ENCODE measurements around the gene CADM2.

DNA sequence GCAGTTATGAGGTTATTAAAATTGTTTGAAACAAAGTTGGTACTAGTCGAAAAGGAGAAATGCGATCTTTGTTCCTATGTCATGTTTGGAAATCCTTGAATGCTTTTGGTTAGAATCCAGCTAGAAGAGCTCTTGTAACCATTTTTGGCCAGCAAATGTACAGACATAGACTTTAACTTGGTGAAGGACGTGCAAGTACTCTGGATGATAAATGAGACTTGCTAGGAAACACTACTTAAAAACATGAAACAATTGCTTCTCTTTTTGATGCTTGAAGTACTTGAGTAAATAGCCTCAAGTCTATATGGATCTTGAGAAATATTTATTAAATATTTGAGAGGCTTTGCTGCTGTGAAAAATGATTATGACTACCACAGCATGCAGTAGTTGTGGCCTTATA is 95.8 kb downstream of the CADM2 start:
- no peak for TF ChIP-seq ZNF174 (tag by site-specific recombination; IDR thresholded peaks at IDR 0.05)
- TF ChIP-seq, protein P1, sequence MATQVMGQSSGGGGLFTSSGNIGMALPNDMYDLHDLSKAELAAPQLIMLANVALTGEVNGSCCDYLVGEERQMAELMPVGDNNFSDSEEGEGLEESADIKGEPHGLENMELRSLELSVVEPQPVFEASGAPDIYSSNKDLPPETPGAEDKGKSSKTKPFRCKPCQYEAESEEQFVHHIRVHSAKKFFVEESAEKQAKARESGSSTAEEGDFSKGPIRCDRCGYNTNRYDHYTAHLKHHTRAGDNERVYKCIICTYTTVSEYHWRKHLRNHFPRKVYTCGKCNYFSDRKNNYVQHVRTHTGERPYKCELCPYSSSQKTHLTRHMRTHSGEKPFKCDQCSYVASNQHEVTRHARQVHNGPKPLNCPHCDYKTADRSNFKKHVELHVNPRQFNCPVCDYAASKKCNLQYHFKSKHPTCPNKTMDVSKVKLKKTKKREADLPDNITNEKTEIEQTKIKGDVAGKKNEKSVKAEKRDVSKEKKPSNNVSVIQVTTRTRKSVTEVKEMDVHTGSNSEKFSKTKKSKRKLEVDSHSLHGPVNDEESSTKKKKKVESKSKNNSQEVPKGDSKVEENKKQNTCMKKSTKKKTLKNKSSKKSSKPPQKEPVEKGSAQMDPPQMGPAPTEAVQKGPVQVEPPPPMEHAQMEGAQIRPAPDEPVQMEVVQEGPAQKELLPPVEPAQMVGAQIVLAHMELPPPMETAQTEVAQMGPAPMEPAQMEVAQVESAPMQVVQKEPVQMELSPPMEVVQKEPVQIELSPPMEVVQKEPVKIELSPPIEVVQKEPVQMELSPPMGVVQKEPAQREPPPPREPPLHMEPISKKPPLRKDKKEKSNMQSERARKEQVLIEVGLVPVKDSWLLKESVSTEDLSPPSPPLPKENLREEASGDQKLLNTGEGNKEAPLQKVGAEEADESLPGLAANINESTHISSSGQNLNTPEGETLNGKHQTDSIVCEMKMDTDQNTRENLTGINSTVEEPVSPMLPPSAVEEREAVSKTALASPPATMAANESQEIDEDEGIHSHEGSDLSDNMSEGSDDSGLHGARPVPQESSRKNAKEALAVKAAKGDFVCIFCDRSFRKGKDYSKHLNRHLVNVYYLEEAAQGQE (tag by site-specific recombination; IDR thresholded peaks at IDR 0.05) = no peak
- TF ChIP-seq, protein P2, sequence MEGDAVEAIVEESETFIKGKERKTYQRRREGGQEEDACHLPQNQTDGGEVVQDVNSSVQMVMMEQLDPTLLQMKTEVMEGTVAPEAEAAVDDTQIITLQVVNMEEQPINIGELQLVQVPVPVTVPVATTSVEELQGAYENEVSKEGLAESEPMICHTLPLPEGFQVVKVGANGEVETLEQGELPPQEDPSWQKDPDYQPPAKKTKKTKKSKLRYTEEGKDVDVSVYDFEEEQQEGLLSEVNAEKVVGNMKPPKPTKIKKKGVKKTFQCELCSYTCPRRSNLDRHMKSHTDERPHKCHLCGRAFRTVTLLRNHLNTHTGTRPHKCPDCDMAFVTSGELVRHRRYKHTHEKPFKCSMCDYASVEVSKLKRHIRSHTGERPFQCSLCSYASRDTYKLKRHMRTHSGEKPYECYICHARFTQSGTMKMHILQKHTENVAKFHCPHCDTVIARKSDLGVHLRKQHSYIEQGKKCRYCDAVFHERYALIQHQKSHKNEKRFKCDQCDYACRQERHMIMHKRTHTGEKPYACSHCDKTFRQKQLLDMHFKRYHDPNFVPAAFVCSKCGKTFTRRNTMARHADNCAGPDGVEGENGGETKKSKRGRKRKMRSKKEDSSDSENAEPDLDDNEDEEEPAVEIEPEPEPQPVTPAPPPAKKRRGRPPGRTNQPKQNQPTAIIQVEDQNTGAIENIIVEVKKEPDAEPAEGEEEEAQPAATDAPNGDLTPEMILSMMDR (tag by site-specific recombination; IDR thresholded peaks at IDR 0.05) = no peak
- TF ChIP-seq SP2 (tag by site-specific recombination; IDR thresholded peaks at IDR 0.05) = no peak
- TF ChIP-seq, protein P3, sequence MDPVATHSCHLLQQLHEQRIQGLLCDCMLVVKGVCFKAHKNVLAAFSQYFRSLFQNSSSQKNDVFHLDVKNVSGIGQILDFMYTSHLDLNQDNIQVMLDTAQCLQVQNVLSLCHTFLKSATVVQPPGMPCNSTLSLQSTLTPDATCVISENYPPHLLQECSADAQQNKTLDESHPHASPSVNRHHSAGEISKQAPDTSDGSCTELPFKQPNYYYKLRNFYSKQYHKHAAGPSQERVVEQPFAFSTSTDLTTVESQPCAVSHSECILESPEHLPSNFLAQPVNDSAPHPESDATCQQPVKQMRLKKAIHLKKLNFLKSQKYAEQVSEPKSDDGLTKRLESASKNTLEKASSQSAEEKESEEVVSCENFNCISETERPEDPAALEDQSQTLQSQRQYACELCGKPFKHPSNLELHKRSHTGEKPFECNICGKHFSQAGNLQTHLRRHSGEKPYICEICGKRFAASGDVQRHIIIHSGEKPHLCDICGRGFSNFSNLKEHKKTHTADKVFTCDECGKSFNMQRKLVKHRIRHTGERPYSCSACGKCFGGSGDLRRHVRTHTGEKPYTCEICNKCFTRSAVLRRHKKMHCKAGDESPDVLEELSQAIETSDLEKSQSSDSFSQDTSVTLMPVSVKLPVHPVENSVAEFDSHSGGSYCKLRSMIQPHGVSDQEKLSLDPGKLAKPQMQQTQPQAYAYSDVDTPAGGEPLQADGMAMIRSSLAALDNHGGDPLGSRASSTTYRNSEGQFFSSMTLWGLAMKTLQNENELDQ (tag by site-specific recombination; IDR thresholded peaks at IDR 0.05; ENCODE audit: low read depth) = no peak
- TF ChIP-seq PRDM1 (tag by site-specific recombination; IDR thresholded peaks at IDR 0.05) = no peak
- TF ChIP-seq ZXDB (tag by site-specific recombination; IDR thresholded peaks at IDR 0.05) = no peak
- TF ChIP-seq, protein P4, sequence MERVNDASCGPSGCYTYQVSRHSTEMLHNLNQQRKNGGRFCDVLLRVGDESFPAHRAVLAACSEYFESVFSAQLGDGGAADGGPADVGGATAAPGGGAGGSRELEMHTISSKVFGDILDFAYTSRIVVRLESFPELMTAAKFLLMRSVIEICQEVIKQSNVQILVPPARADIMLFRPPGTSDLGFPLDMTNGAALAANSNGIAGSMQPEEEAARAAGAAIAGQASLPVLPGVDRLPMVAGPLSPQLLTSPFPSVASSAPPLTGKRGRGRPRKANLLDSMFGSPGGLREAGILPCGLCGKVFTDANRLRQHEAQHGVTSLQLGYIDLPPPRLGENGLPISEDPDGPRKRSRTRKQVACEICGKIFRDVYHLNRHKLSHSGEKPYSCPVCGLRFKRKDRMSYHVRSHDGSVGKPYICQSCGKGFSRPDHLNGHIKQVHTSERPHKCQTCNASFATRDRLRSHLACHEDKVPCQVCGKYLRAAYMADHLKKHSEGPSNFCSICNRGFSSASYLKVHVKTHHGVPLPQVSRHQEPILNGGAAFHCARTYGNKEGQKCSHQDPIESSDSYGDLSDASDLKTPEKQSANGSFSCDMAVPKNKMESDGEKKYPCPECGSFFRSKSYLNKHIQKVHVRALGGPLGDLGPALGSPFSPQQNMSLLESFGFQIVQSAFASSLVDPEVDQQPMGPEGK (tag by site-specific recombination; IDR thresholded peaks at IDR 0.05) = no peak
- TF ChIP-seq YY1 (tag by site-specific recombination; IDR thresholded peaks at IDR 0.05) = no peak
- TF ChIP-seq KLF1 (tag by site-specific recombination; IDR thresholded peaks at IDR 0.05) = no peak
